ENCODE measurements around the gene TBC1D7. TPM values are rescaled to one million over a fixed set of nuclear protein-coding genes. Genes with fewer than 3 reads are reported as not detected.
"Not testable (repeated sequence)": the region's sequence is repeated elsewhere in the genome, so short reads cannot be mapped to it uniquely, and the experiment has no call there.

TBC1D7 gene
- total RNA-seq, 2 experiments from 2014 or later: 13.8 to 16.4 TPM

- Mint-ChIP-seq H3K4me1 (peaks cover 8% of the 10 kb centered on the region), H3K4me3 (no peak overlapping the region), H3K36me3 (ENCODE audit: low read depth) (peaks cover 3% of the 10 kb centered on the region), H3K27me3 (no peaks in the 10 kb centered on the region), H3K27ac (no peak overlapping the region), H3K9me3 (ENCODE audit: low read depth) (peaks cover 9% of the 10 kb centered on the region)
- intact Hi-C loops (cut with DNase I, micrococcal nuclease): no loop called here
- CTCF ChIA-PET: interaction anchor here (0.8 to 2.2 kb wide), 4 partner anchors 17 to 235 kb away, joined by 3 to 7 read pairs (median 4); partner anchors contain the start of gene SIRT5
- POLR2A ChIA-PET: interaction anchor here (0.5 kb wide), 1 partner anchor 9 kb away, joined by 5 read pairs; no protein-coding TSS in a partner anchor
- ATAC-seq (no peak), DNase-seq (no peak)
Measured at GRCh38 chr6:13339863-13340630, 11.7 kb upstream of the TBC1D7 start.

- ATAC-seq: no peak
- Mint-ChIP-seq H3K4me3 (no peak overlapping the region), H3K27me3 (no peaks in the 10 kb centered on the region), H3K27ac (no peak overlapping the region), H3K36me3 (ENCODE audit: low read depth) (peaks cover 3% of the 10 kb centered on the region), H3K9me3 (ENCODE audit: low read depth) (peaks cover 9% of the 10 kb centered on the region), H3K4me1 (peaks cover 10% of the 10 kb centered on the region)
- intact Hi-C loops (cut with DNase I, micrococcal nuclease): no loop called here
- DNase-seq: no peak
- ChIA-PET CTCF (interaction anchor here (0.7 to 1.9 kb wide), 14 partner anchors 8 to 728 kb away, joined by 3 to 7 read pairs (median 3); partner anchors contain the start of genes SIRT5 and TBC1D7), POLR2A (no interaction called here)
Measured at GRCh38 chr6:13338038-13338437, 9.7 kb upstream of the TBC1D7 start.

GRCh38 chr6:13336553-13336952, 8.2 kb upstream of the TBC1D7 start:
- H3K27ac Mint-ChIP-seq: no peak overlapping the region
- POLR2A ChIA-PET: no interaction called here
- intact Hi-C loops (cut with DNase I, micrococcal nuclease): loop anchor here (1.0 to 2.0 kb wide), 7 partner anchors 20 to 730 kb away; partner anchors contain the start of gene GFOD1 (in 1 of the 2)
- H3K27me3 Mint-ChIP-seq: no peaks in the 10 kb centered on the region
- ATAC-seq (peak; percentile 69), DNase-seq (peak; percentile 87)
- H3K36me3 Mint-ChIP-seq (ENCODE audit: low read depth): no peaks in the 10 kb centered on the region
- CTCF ChIA-PET: interaction anchor here (0.8 to 1.8 kb wide), 5 partner anchors 19 to 729 kb away, joined by 3 to 7 read pairs (median 5); partner anchors contain the start of gene SIRT5
- H3K4me1 Mint-ChIP-seq: peaks cover 10% of the 10 kb centered on the region
- no peaks in the 10 kb centered on the region for H3K9me3 Mint-ChIP-seq (ENCODE audit: low read depth)
- no peak overlapping the region for H3K4me3 Mint-ChIP-seq

- Mint-ChIP-seq H3K4me3 (no peak overlapping the region), H3K36me3 (ENCODE audit: low read depth) (no peaks in the 10 kb centered on the region), H3K4me1 (peaks cover 7% of the 10 kb centered on the region), H3K27me3 (no peaks in the 10 kb centered on the region), H3K9me3 (ENCODE audit: low read depth) (no peaks in the 10 kb centered on the region), H3K27ac (no peak overlapping the region)
- intact Hi-C loops (cut with DNase I, micrococcal nuclease): no loop called here
- ChIA-PET CTCF (interaction anchor here (0.5 to 2.1 kb wide), 9 partner anchors 12 to 389 kb away, joined by 3 to 11 read pairs (median 4); no protein-coding TSS in a partner anchor), POLR2A (no interaction called here)
- DNase-seq: no peak
- ATAC-seq: no peak
Measured at GRCh38 chr6:13334953-13335352, 6.6 kb upstream of the TBC1D7 start.

- ChIA-PET POLR2A (no interaction called here), CTCF (interaction anchor here (0.6 to 3.6 kb wide), 9 partner anchors 9 to 421 kb away, joined by 3 to 22 read pairs (median 3); partner anchors contain the start of gene SIRT5)
- Mint-ChIP-seq H3K27ac (no peak overlapping the region), H3K9me3 (ENCODE audit: low read depth) (no peaks in the 10 kb centered on the region), H3K36me3 (ENCODE audit: low read depth) (no peaks in the 10 kb centered on the region), H3K4me3 (no peak overlapping the region), H3K27me3 (no peaks in the 10 kb centered on the region), H3K4me1 (peaks cover 15% of the 10 kb centered on the region)
- no peak for ATAC-seq
- intact Hi-C loops (cut with DNase I, micrococcal nuclease): loop anchor here (1.0 kb wide), 2 partner anchors 137 to 421 kb away; no protein-coding TSS in a partner anchor
- no peak for DNase-seq
Measured at GRCh38 chr6:13332349-13332706, 4.0 kb upstream of the TBC1D7 start.

GRCh38 chr6:13331516-13332348, 3.4 kb upstream of the TBC1D7 start:
- CTCF ChIA-PET: interaction anchor here (0.6 to 3.6 kb wide), 14 partner anchors 10 to 420 kb away, joined by 3 to 22 read pairs (median 3); partner anchors contain the start of gene SIRT5
- intact Hi-C loops (cut with DNase I, micrococcal nuclease): loop anchor here (1.0 to 2.0 kb wide), 4 partner anchors 136 to 693 kb away; no protein-coding TSS in a partner anchor
- POLR2A ChIA-PET: no interaction called here
- Mint-ChIP-seq H3K27ac (no peak overlapping the region), H3K36me3 (ENCODE audit: low read depth) (no peaks in the 10 kb centered on the region), H3K4me1 (peaks cover 19% of the 10 kb centered on the region), H3K4me3 (no peak overlapping the region), H3K27me3 (no peaks in the 10 kb centered on the region), H3K9me3 (ENCODE audit: low read depth) (no peaks in the 10 kb centered on the region)
- ATAC-seq (no peak), DNase-seq (no peak)

- Mint-ChIP-seq H3K9me3 (ENCODE audit: low read depth) (no peaks in the 10 kb centered on the region), H3K27ac (peak overlapping the region; percentile 95), H3K4me1 (peaks cover 17% of the 10 kb centered on the region), H3K4me3 (peak overlapping the region; percentile 88), H3K36me3 (ENCODE audit: low read depth) (peaks cover 9% of the 10 kb centered on the region), H3K27me3 (no peaks in the 10 kb centered on the region)
- POLR2A ChIA-PET: interaction anchor here (0.5 to 2.4 kb wide), 6 partner anchors 26 to 486 kb away, joined by 3 to 12 read pairs (median 6); partner anchors contain the start of genes MCUR1, NOL7 and SIRT5
- intact Hi-C loops (cut with DNase I, micrococcal nuclease): loop anchor here (1.0 to 2.0 kb wide), 10 partner anchors 26 to 485 kb away; partner anchors contain the start of genes GFOD1 (in 1 of the 2), MCUR1 (in 1 of the 2), NOL7 (in 1 of the 2) and RANBP9 (in 1 of the 2)
- DNase-seq (no peak), ATAC-seq (no peak)
- CTCF ChIA-PET: interaction anchor here (0.6 to 3.3 kb wide), 10 partner anchors 9 to 286 kb away, joined by 3 to 21 read pairs (median 6); partner anchors contain the start of genes NOL7 and SIRT5
Measured at GRCh38 chr6:13328875-13329183, 492 bp upstream of the TBC1D7 start.

- CTCF ChIA-PET: interaction anchor here (0.7 to 3.3 kb wide), 6 partner anchors 18 to 278 kb away, joined by 3 to 21 read pairs (median 8); partner anchors contain the start of gene SIRT5
- ATAC-seq (peak; percentile 5), DNase-seq (peak; percentile 23)
- POLR2A ChIA-PET: interaction anchor here (0.7 to 2.4 kb wide), 4 partner anchors 25 to 247 kb away, joined by 3 to 12 read pairs (median 6); partner anchors contain the start of gene SIRT5
- intact Hi-C loops (cut with DNase I, micrococcal nuclease): loop anchor here (1.0 to 2.0 kb wide), 10 partner anchors 24 to 487 kb away; partner anchors contain the start of genes GFOD1 (in 1 of the 2), MCUR1 (in 1 of the 2), NOL7 (in 1 of the 2) and RANBP9 (in 1 of the 2)
- Mint-ChIP-seq H3K36me3 (ENCODE audit: low read depth) (peaks cover 9% of the 10 kb centered on the region), H3K27ac (peak overlapping the region; percentile 78), H3K4me3 (peak overlapping the region; percentile 88), H3K27me3 (no peaks in the 10 kb centered on the region), H3K9me3 (ENCODE audit: low read depth) (no peaks in the 10 kb centered on the region), H3K4me1 (peaks cover 17% of the 10 kb centered on the region)
Measured at GRCh38 chr6:13327691-13328075, 654 bp downstream of the TBC1D7 start.

- CTCF ChIA-PET: interaction anchor here (0.6 kb wide), 1 partner anchor 582 kb away, joined by 5 read pairs; no protein-coding TSS in a partner anchor
- Mint-ChIP-seq H3K36me3 (ENCODE audit: low read depth) (peaks cover 15% of the 10 kb centered on the region), H3K4me3 (peak overlapping the region; percentile 12), H3K4me1 (peaks cover 17% of the 10 kb centered on the region)
- POLR2A ChIA-PET; ATAC-seq; H3K27me3 Mint-ChIP-seq; H3K27ac Mint-ChIP-seq; H3K9me3 Mint-ChIP-seq (ENCODE audit: low read depth); DNase-seq; intact Hi-C loops (cut with DNase I, micrococcal nuclease): not testable (repeated sequence)
Measured at GRCh38 chr6:13326031-13326586, 2.2 kb downstream of the TBC1D7 start.

GRCh38 chr6:13319891-13320564, 8.3 kb downstream of the TBC1D7 start:
- Mint-ChIP-seq H3K36me3 (ENCODE audit: low read depth) (peaks cover 42% of the 10 kb centered on the region), H3K4me3 (no peak overlapping the region), H3K4me1 (no peaks in the 10 kb centered on the region), H3K27ac (no peak overlapping the region), H3K9me3 (ENCODE audit: low read depth) (no peaks in the 10 kb centered on the region), H3K27me3 (no peaks in the 10 kb centered on the region)
- no peak for DNase-seq
- ATAC-seq: no peak
- CTCF ChIA-PET: no interaction called here
- intact Hi-C loops (cut with DNase I, micrococcal nuclease): no loop called here
- POLR2A ChIA-PET: interaction anchor here (0.7 kb wide), 1 partner anchor 627 kb away, joined by 7 read pairs; no protein-coding TSS in a partner anchor
